GM21576 (cell line): ENCODE results near the gene HDAC4.

Experiments used
- ATAC-seq: cut with Tn5 transposase; IDR thresholded peaks from one replicate; pipeline ENCODE4 v1.9.1; 2021; ENCODE audit warnings: mild to moderate bottlenecking, moderate library complexity; ENCODE audit not compliant: unreplicated experiment

Gene HDAC4

DNA sequence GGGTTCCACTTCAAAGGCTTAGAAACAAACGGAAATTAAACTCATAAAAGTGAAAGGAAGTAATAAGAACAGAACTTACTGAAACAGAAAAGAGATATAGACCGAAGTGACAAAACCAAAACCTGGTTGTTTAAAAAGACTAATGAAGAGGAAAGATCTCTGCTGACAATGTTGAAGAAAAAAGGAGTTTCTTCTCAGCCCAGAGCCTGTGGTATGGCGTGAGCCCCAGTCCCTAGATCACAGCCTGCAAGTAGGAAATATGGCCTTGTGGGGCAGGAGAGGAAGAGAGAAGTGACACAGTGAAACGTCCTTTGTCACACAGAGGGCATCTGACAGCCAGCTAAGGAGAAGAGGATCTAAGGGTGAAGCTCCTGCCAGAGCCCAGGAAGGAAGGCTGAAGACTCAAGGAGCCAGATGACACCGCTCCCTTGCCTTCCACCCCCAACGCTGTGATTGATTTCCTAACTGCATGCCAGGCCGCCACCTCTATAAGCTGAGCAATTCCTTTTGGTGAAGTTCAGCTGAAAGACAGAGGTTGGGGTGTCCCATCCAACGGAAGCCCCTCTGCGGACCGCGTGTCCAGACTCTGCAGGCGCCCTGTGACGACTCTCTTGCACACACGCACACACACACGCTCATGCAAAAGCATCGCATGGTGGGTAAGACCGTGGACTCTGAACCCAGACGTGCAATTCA is 141.1 kb downstream of the HDAC4 start:
- ATAC-seq = peak; percentile 67

GRCh38 chr2:239259173-239259572 is 141.6 kb downstream of the HDAC4 start:
- peak; percentile 66 for ATAC-seq

DNA sequence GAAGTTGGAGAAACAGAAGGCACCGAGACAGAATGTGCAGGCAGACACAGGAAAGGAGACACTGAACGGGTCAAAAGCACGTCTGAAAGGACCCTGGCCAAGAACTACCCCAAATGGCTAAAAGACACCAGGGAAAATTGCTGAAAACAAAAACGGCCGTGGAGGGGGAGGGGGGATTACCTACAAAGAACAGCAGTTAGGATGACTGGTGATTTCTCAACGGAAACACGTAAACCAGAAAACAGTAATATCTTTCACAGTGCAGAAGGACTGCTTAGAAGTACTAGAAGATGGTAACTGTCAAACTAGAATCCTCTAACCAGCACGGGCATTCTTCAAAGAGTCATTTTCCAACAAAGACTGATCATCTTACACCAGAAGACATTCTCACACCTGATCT is 142.6 kb downstream of the HDAC4 start:
- no peak for ATAC-seq

- ATAC-seq = no peak
Measured at GRCh38 chr2:239257511-239257937, 143.3 kb downstream of the HDAC4 start.

DNA sequence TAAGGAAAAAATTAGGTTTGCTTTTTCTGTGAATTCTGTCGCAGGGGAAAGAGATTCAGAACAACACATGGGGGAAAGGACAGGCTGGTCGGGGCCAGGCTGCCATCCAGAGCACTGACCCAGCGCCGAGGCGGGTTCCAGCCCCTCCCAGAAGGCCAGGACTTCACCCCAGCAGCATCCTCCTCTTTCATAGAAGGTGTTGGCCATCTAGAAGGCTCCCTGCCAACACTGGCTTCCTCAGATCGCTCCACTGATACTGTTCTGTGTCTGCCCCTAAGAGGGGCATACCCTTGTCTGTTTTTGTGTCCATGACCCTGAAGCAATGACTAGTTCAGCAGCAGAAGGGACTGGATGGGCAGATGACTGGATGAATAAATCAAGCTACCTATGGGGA is 144.5 kb downstream of the HDAC4 start:
- ATAC-seq = no peak

DNA sequence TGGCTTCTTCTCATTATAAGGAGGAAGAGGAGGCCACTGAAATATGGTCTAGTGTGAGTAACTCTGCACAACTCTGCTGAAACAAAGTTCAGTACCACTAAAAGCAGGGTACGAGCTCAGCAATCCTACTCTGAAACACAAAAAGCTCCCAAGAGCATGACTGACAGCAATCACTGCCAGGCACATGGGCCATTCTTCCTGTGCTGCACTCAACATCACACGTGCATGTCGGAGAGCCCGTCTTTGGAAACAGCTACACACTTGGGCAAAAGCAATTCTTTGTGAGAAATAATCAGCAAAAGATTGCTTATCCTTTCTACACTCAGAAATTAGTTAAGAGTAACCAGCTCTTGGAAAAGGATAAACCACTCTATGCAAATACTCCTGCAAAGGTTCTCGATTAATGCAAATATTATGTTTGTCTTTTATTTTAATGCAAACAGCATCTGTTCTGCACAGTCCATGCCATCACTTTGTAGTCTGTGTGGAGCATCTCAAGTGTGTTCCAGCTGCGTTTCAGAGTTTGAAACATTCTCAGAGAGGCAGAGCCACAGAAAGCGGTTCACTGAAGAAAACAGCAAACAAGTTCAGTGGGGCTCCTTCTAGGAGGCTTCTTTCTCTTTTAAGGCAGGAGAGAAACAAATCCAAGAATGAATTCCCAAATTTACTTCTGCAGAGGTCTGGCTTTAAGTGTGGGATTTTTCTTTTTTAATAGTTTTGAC is 145.0 kb downstream of the HDAC4 start:
- ATAC-seq = no peak

GRCh38 chr2:239255218-239255617 is 145.6 kb downstream of the HDAC4 start:
- ATAC-seq = no peak

DNA sequence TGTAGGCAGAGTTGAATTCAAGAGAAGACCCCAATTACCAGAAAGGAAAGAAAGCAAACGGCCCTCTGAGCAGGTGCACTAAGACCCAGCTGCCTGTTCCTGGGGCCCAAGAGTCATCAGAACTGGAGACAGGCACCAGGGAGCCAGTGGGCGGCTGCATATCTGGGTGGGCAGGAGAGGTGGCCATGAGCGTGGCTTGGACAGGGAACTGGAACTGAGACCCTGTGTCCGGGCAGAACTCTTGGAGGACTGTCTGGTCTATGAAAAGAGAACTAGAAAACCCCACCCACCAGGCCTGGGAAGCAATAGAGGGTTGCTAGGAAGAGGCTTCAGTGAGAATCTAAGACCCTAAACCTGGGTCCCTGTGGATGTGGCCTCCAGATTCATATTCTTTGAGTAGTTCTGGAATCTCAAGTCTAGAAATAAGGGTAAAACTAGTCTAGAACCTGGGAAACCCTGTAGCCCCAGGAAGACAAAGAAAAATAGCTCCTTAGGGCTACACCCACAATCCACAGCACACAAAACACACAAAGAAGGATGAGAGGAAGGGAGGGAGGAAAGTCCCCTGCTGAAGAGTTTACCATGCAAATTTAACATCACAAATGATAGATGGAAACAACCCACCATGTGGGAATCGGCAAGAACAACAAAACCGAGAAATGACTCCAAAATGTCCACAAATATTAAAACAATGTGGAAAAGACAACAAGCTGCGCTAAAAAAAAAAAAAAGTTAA is 147.0 kb downstream of the HDAC4 start:
- no peak for ATAC-seq

- ATAC-seq = no peak
Measured at GRCh38 chr2:239253264-239253663, 147.6 kb downstream of the HDAC4 start.

DNA sequence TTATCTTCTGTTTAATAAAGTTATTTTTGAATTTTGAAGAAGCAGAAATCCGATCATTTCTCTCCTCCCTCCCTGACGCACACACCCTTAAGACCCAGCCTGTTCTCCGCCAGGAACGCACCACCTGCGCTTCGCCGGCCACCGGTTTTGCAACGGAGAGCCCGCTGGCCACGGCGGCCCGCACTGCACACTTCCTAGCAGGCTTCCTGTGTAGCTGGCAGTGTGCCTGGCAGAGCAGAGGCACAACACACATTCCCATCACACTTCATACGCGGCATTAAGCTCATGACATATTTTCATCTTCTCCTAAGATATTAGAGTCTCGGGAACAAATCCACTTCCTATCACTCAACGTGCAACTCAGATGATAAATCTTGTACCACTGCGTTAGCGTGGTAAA is 148.0 kb downstream of the HDAC4 start:
- no peak for ATAC-seq

DNA sequence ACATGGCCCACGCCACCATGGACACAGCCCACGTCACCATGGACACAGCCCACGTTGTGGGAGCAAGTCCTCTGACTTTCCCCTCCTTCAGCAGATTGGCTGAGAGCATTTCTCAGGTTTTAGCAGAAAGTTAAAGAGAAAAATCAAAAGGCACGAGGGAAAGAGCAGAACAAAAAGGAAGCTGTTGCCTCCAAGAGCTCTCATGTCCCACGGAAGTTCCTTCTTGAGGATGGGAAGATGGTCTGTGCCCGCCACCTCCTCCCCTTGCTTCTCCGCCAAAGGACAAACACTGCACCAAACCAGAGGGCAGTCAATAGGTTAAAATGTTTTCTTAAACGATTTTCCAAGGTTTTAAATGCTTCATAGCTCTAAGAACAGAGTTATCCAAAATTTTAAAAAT is 148.4 kb downstream of the HDAC4 start:
- ATAC-seq = no peak

DNA sequence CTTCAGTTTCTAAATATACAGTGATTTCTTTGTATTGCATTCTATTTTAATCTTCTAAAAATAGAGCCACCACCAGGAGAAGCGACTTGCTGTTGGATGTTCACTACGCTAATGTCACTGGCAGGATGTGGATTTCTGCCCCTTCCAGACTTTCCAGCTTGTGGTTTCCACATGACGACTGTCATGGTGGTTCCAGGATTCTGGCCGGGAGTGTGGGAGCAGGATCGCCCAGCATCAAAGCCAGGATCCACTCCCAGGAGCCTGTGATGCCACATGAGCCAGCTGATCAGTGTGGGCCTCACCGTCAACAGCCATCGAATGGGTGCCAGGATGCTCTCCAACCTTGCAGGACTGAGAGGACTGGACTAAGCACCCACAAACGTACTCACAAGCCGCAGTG is 148.8 kb downstream of the HDAC4 start:
- ATAC-seq = no peak

DNA sequence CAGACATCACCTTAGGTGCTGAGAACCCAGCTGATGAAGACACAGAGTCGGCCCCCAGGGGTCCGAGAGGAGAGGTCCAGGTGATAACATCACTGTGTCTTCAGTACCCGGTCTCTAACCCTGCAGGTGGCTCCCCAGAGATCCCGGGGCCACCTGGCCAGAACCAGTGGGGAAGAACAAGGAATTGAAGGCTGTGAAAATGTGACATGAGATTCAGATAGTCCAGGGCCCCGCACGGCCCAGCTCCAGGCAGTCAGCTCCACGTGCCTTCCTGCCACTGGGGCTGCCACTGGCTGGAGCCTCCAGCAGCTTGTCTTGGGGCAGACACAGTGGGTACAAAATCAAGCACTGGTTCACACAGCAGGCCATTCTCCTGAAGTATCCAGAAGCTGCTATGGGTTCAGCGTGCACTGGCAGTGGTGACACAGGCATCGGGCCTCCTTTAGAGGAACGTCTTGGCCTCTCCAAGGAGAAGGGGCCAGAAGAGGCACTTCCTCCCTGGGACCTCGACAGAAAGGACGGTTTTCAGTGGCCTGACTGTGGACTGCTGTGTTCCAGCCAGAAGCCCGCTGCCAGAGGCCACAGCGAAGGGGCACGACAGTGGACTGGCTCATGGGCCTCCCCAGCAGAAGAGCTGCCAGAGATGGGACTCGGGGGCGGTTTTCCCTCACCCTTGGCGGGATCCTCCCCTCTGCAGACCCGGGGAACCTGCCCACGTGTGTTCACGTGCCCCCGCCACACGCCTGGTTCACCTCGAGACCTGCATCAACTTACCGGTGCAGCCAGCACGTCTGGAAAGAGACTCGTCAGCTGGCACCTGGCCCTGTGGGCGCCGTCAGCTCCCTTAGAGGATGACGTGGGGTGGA is 150.4 kb downstream of the HDAC4 start:
- no peak for ATAC-seq

DNA sequence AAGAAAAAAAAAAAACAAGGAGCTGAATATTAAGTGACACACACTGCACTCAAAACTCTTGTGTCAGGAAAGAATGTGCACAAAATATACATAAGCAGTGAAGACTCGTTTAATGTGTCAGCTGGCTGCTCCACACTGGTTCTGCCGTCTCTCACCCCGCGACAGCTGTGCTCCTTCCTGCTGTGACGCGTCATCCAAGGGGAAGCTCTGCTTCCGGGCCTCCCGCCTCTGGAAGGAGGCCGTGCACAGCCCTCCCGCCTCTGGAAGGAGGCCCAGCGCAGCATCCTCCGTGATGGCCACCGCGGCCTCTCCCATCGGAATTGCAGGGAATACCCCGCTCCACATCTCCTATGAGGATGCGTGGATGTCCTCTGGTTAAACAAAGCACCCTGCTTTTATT is 151.0 kb downstream of the HDAC4 start:
- ATAC-seq = no peak

DNA sequence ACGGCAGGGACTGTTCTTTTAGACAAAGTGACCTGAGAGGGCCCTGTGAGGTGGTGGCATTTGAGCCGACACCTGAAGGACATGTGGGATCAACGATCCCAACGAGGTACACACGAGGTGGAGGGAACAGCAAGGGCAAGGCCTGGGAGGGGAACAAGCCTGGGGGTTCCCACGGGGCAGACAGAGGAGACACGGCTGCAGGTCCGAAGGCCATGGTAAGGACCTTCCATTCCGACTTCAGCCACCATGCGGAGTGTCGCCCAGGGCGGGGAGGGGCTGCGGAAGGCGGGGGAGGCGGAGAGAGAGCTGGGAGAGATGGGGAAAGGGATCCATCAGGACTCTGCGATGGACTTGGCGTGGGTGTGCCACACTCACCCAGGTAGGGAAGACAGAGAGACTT is 151.8 kb downstream of the HDAC4 start:
- ATAC-seq = no peak

GRCh38 chr2:239247401-239248245 is 153.2 kb downstream of the HDAC4 start:
- no peak for ATAC-seq

GRCh38 chr2:239246723-239247122 is 154.1 kb downstream of the HDAC4 start:
- no peak for ATAC-seq

GRCh38 chr2:239245872-239246721 is 154.7 kb downstream of the HDAC4 start:
- ATAC-seq = no peak

DNA sequence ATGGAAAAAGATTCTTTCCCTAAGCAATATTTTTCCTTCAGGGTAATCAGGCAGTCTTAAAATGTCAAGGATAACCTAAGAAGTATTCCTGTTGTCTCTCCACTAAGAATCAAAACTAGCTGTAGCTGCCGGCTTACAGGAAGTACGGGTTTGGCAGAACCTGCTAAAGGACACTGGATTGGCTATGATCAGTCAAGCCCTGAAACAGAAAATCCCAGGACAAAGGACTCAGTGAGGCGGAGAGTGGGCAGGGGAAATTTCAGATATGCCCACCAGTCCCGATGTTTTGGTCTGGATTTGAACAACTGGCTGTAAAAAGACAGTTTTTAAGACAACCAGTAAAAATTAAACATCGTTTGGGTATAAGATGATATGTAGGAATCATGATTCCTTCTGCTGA is 155.7 kb downstream of the HDAC4 start:
- ATAC-seq = no peak
